Endothelial cell of umbilical vein (primary cell): Measurements from ENCODE around the gene HSPG2. TPM values are rescaled to one million over a fixed set of nuclear protein-coding genes. Genes with fewer than 3 reads are reported as not detected.

ENCODE experiments used
- BruUV-seq: library from RNA; stranded (reverse); fragments of 400-500 nt; replicated peaks from 2 replicates; lab custom pipeline; 2021; lab: Mats Ljungman, UMichigan
- CTCF ChIA-PET: fragments of 300-600, 350-600 bp; sonication (Branson Sonifier 250); formaldehyde crosslinking; loops from one replicate; lab custom pipeline; 2021; ENCODE audit warnings: antibody characterized with exemption, inconsistent platforms; lab: Charles Lee
- POLR2A ChIA-PET: fragments of 300-600, 350-600 bp; sonication (Branson Sonifier 250); formaldehyde crosslinking; loops from one replicate; lab custom pipeline; 2021; ENCODE audit warnings: antibody characterized with exemption, inconsistent platforms; lab: Charles Lee
- DNase-seq: peaks from one replicate; pipeline ENCODE4 v3.0.0-alpha.2; 2011; ENCODE audit warnings: low read depth, low spot score
- FAIRE-seq: peaks from 2 replicates; lab custom pipeline; 2011; peaks lifted over from hg19 to GRCh38; lab: Jason Lieb, UNC
- H2AFZ ChIP-seq: 2 replicates; pipeline ENCODE4 v1.6.0; 2012; ENCODE audit warnings: low read depth, low read length, control low read depth, inconsistent platforms
- H3K27ac ChIP-seq: 2 replicates; pipeline ENCODE4 v1.5.1; 2011; ENCODE audit warnings: low read depth, mild to moderate bottlenecking, control low read depth, low read length, moderate library complexity; ENCODE audit not compliant: insufficient read depth
- H3K27me3 ChIP-seq, 2 experiments: 2 replicates each; pipeline versions ENCODE4 v1.6.0 to v1.6.1; 2011; ENCODE audit warnings: low read length in 2 of 2, mixed read lengths in 1 of 2; ENCODE audit not compliant: control insufficient read depth in 2 of 2, insufficient read depth in 2 of 2
- H3K36me3 ChIP-seq, 2 experiments: 2 replicates in 1 of 2; 3 replicates in 1 of 2; pipeline ENCODE4 v1.5.1; 2011; ENCODE audit warnings: low read length in 2 of 2, mild to moderate bottlenecking in 1 of 2, moderate library complexity in 1 of 2; ENCODE audit not compliant: control insufficient read depth in 2 of 2, insufficient read depth in 2 of 2; ENCODE audit errors: extremely low read depth in 1 of 2
- H3K4me1 ChIP-seq: 3 replicates; pipeline ENCODE4 v1.5.1; 2011; ENCODE audit warnings: mild to moderate bottlenecking, low read length; ENCODE audit not compliant: control insufficient read depth, insufficient read depth; ENCODE audit errors: extremely low read depth
- H3K4me2 ChIP-seq: 2 replicates; pipeline ENCODE4 v1.6.1; 2011; ENCODE audit warnings: low read length, control low read depth, mixed read lengths; ENCODE audit not compliant: insufficient read depth
- H3K4me3 ChIP-seq, 3 experiments: fragments of 200-600 bp in 1 of 3; sonication (generic), shearing (Covaris generic) in 1 of 3; replicated peaks in 1 of 3; 2 replicates each; pipeline ENCODE4 v1.5.1; 2011 to 2016; ENCODE audit warnings: control low read depth in 3 of 3, low read length in 3 of 3, mild to moderate bottlenecking in 2 of 3, inconsistent platforms in 1 of 3, low read depth in 1 of 3, moderate library complexity in 1 of 3; ENCODE audit not compliant: insufficient read depth in 1 of 3
- H3K79me2 ChIP-seq: 2 replicates; pipeline ENCODE4 v1.6.0; 2012; ENCODE audit warnings: low read length, inconsistent platforms; ENCODE audit not compliant: control insufficient read depth, insufficient read depth
- H3K9ac ChIP-seq: replicated peaks from 2 replicates; pipeline ENCODE3; 2011; ENCODE audit warnings: low read length, control low read depth; ENCODE audit not compliant: insufficient read depth; ENCODE audit errors: extremely low read depth
- H3K9me1 ChIP-seq: replicated peaks from 3 replicates; pipeline ENCODE4 v1.6.0; 2011; ENCODE audit warnings: mild to moderate bottlenecking, low read length; ENCODE audit not compliant: control insufficient read depth, insufficient read depth; ENCODE audit errors: extremely low read depth
- H3K9me3 ChIP-seq: replicated peaks from 2 replicates; pipeline ENCODE4 v1.5.1; 2012; ENCODE audit warnings: low read length, inconsistent platforms; ENCODE audit not compliant: control insufficient read depth, insufficient read depth
- H4K20me1 ChIP-seq: replicated peaks from 2 replicates; pipeline ENCODE3; 2011; ENCODE audit warnings: mild to moderate bottlenecking, low read length; ENCODE audit not compliant: control insufficient read depth, insufficient read depth; ENCODE audit errors: extremely low read depth
- FOS ChIP-seq: IDR thresholded peaks from 2 replicates; pipeline ENCODE4 v1.6.1; 2011; ENCODE audit warnings: mild to moderate bottlenecking, low read length, moderate library complexity, borderline replicate concordance; ENCODE audit not compliant: insufficient read depth
- GATA2 ChIP-seq: IDR thresholded peaks from 2 replicates; pipeline ENCODE4 v1.7.0; 2011; ENCODE audit warnings: low read depth, mild to moderate bottlenecking, moderate library complexity, mixed read lengths, low read length; ENCODE audit not compliant: insufficient read length, insufficient read depth
- POLR2A ChIP-seq: IDR thresholded peaks from 2 replicates; pipeline ENCODE4 v1.6.1; 2012; ENCODE audit warnings: low read depth, mild to moderate bottlenecking, control low read depth, low read length
- POLR2AphosphoS5 ChIP-seq: IDR thresholded peaks from 2 replicates; pipeline ENCODE4 v1.6.1; 2012; ENCODE audit warnings: low read depth, mild to moderate bottlenecking, control low read depth, low read length, moderate library complexity; ENCODE audit not compliant: insufficient read depth
- dilution Hi-C: fragments of 300-500 bp; cut with MboI; formaldehyde crosslinking; loops from one replicate; pipeline ENCODE4 v1.15.0; 2019; ENCODE audit warnings: low sequenced_read_pairs; ENCODE audit not compliant: extremely low pct_ligation_motif_present
- intact Hi-C: fragments of 100-400 bp; cut with micrococcal nuclease; formaldehyde crosslinking; loops from one replicate; pipeline ENCODE4 v1.10.0; 2022
- polyA plus RNA-seq, 4 experiments: library from polyadenylated mRNA; depleted of rRNA in 3 of 4; stranded (reverse) in 3 of 4; unstranded in 1 of 4; fragments of >200 nt; gene quantifications; 2 replicates each; pipeline versions ENCODE4 v1.2.1 to v1.2.3, GENCODE V29; 2011 to 2012; ENCODE audit warnings: missing spikeins in 1 of 4
- total RNA-seq: library from RNA; stranded (reverse); gene quantifications from 2 replicates; pipeline ENCODE4 v1.2.3, GENCODE V29; 2021

Gene HSPG2
- total and polyA plus RNA-seq, 2 donors (not counting 3 experiments of a cell fraction or from before 2014, with no cell fraction given), result 734 to 3,499 TPM

DNA sequence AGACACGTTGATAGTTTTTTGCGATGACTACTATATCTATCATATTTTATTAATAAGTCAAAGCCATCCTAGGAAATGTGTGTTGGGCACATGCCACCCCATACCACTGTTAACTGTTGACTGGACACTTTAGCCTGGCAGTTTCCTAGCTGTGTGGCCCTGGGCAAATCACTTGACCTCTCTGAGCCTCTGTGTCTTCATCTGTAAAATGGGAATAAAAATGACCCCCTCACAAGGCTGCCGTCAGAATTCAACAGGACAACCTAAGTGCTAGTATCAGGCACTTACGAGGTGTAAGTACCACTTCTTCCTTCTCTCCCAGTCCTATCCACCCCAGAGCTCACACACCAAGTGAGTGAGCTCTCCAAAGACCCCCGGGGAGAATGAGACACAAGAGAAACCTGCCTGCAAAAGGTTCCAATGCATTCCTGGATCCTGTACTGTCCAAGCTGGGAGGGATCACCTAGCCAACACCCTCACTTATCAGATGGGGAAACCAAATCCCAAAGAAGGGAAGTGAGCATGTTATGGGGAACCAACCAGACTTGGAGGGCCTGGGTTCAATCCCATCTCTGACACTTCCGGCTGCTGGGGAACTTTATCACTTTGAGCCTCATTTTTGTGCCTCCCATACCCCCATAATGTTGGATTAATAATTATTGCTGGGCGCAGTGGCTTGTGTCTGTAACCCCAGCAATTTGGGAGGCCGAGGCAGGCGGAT, 24.9 kb downstream of the HSPG2 start:
- no peaks in the 10 kb centered on the region for H3K9me1 ChIP-seq
- intact Hi-C loops (no loop called here), dilution Hi-C loops (no loop called here)
- H3K79me2 ChIP-seq, result peaks cover 92% of the 10 kb centered on the region
- H3K27ac ChIP-seq, result peak overlapping the region; percentile 75
- ChIA-PET POLR2A (interaction anchor here (0.6 kb wide), 1 partner anchor 43 kb away, joined by 4 read pairs; no protein-coding TSS in a partner anchor), CTCF (interaction anchor here (1.5 to 1.9 kb wide), 4 partner anchors 13 to 51 kb away, joined by 4 to 8 read pairs (median 4); no protein-coding TSS in a partner anchor)
- DNase-seq (peak; percentile 33), FAIRE-seq (peak; percentile 28)
- no TSS peak for BruUV-seq
- no peaks in the 10 kb centered on the region for H3K9me3 ChIP-seq
- H3K36me3 ChIP-seq, result peaks cover 6 to 25% of the 10 kb centered on the region in 2 experiments
- H3K27me3 ChIP-seq, result no peaks in the 10 kb centered on the region
- no peak overlapping the region for H3K4me3 ChIP-seq
- no peak overlapping the region for H2AFZ ChIP-seq
- no peak overlapping the region for H3K4me2 ChIP-seq
- H3K9ac ChIP-seq, result no peak overlapping the region
- TF ChIP-seq GATA2 (no peak), POLR2A (peak; percentile 0)
- peaks cover 94% of the 10 kb centered on the region for H3K4me1 ChIP-seq
- H4K20me1 ChIP-seq, result no peaks in the 10 kb centered on the region

DNA sequence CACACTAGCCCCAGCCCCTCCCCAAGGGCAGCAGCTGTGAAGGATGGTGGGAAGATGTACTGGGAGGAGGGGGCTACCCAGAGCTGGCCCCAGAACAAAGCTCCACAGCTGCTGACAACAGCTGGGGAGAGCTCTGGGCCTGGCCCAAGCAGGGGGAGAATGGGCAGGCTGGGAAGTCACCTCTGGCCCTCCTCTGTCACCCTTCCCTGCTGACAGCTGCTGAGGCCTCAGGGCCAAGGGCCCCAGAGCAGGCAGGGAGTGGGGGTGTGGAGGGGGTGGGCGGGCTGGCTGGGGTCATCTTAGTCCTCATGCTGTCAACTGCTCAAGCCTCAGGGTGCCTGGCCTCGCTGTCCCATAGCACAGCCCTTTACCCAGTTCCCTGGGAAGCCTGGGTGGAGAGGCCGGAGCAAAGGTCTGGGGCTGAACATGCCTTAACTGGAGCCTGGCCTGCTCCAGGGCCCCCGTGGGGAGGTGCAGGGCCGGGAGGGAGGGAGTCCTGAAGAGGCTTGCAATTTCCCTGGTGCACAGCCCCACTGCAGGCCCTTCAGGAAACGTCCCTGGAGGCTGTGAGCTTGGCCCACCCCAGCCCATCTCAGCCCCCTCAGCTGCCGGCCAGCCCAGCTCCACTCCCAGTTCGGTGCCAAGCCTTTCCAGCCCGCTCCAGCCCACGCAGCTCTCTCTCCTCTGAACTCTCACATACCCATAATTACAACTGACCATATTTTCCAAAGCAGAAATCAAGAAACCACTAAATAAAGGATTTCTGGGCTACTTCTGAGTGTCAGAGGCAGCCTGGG, 25.7 kb downstream of the HSPG2 start:
- POLR2A ChIA-PET, result interaction anchor here (0.5 to 1.2 kb wide), 2 partner anchors 12 to 109 kb away, joined by 6 to 7 read pairs; no protein-coding TSS in a partner anchor

More for the DNA sequence above, 25.7 kb downstream of the HSPG2 start:
- Histone ChIP-seq H3K9me3 (no peaks in the 10 kb centered on the region), H3K79me2 (peaks cover 92% of the 10 kb centered on the region), H3K9me1 (no peaks in the 10 kb centered on the region), H4K20me1 (no peaks in the 10 kb centered on the region), H2AFZ (no peak overlapping the region), H3K4me1 (peaks cover 94% of the 10 kb centered on the region), H3K27ac (peak overlapping the region; percentile 94), H3K4me2 (no peak overlapping the region), H3K4me3 (no peak overlapping the region), H3K27me3 (no peaks in the 10 kb centered on the region), H3K36me3 (peaks cover 8 to 28% of the 10 kb centered on the region in 2 experiments), H3K9ac (peak overlapping the region; percentile 49)
- peak; percentile 45 for DNase-seq
- BruUV-seq, result no TSS peak
- peak; percentile 8 for FAIRE-seq
- dilution Hi-C loops (no loop called here), intact Hi-C loops (loop anchor here (2.0 kb wide), 1 partner anchor 63 kb away; no protein-coding TSS in a partner anchor)
- TF ChIP-seq POLR2A (peak; percentile 25), POLR2AphosphoS5 (peak; percentile 42), FOS (no peak)
- CTCF ChIA-PET, result interaction anchor here (1.0 to 1.9 kb wide), 8 partner anchors 10 to 52 kb away, joined by 3 to 8 read pairs (median 4); partner anchors contain the start of gene HSPG2
